IPS-18c (cell line): ENCODE data around the gene CAT.

Experiments
- H3K4me3 ChIP-seq: 2 replicates; pipeline ENCODE4 v1.7.0; 2013; ENCODE audit warnings: low read depth, mild to moderate bottlenecking, low read length, moderate library complexity; ENCODE audit not compliant: insufficient read depth
- H3K9me3 ChIP-seq: one replicate; pipeline ENCODE4 v1.6.1; 2013; ENCODE audit warnings: mild to moderate bottlenecking, low read length, moderate library complexity; ENCODE audit not compliant: control insufficient read depth, insufficient read depth

CAT gene

DNA sequence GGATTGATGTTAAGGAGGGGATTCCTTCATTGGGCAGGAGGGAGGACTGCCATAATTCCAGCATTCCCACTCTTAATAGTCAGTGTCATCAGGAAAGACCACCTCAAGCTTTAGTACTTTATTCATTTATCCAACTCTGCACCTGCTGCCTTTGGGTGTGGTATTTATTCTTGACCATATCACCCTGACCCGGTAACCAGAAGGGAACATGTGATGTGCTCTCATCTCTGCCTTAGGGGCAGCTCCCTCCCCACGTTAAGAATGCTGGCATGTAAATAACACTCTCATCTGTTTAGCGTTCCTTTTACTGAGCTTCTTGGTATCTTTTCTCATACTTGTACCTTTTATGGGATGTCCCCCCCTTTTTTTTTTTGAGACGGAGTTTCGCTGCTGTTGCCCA lies 7.7 kb downstream of the CAT start:
- H3K9me3 ChIP-seq: no peaks in the 10 kb centered on the region
- no peak overlapping the region for H3K4me3 ChIP-seq

DNA sequence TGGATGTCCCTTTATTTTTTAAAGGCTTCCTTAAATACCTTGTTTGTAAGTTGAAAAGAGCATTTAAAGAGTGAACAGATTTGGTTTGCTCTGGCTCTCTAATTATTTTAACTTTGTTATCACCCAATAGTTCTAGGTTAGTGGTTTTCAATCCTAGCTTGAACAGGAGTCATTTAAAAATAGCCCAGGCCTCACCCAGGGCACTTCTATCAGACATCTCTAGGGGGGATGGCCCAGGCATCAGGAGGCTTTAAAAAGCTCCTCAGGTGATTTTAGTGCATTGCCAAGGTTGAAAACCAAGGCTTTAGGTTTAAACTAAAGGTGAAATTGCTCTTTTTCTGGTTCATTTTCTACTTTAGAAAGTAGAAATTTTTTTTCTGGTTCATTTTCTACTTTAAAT lies 8.3 kb downstream of the CAT start:
- Histone ChIP-seq H3K4me3 (no peak overlapping the region), H3K9me3 (no peaks in the 10 kb centered on the region)

GRCh38 chr11:34448223-34448994 lies 9.7 kb downstream of the CAT start:
- Histone ChIP-seq H3K4me3 (no peak overlapping the region), H3K9me3 (no peaks in the 10 kb centered on the region)

- no peak overlapping the region for H3K4me3 ChIP-seq
- H3K9me3 ChIP-seq: no peaks in the 10 kb centered on the region
Measured at GRCh38 chr11:34449013-34449412, 10.3 kb downstream of the CAT start.

DNA sequence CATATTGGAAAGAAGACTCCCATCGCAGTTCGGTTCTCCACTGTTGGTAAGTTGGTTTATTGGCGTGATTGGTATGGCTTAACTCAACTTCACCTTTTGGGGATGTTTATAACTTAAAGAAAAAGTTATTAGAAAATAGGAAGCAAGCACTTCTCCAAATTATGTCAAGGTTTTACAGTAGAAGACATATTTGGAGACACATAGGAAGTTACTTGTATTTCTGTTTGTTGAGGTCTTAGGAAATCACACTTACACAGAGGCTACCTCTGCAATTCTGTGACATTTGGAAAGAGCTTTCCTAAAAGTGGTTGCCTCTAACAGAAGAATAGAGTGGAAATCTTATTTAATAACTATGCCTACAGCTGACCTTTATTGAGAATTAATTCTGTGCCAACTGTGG lies 12.3 kb downstream of the CAT start:
- Histone ChIP-seq H3K4me3 (no peak overlapping the region), H3K9me3 (no peaks in the 10 kb centered on the region)

GRCh38 chr11:34454308-34455032 lies 15.7 kb downstream of the CAT start:
- no peaks in the 10 kb centered on the region for H3K9me3 ChIP-seq
- no peak overlapping the region for H3K4me3 ChIP-seq

GRCh38 chr11:34457607-34458006 lies 18.9 kb downstream of the CAT start:
- H3K4me3 ChIP-seq: no peak overlapping the region
- H3K9me3 ChIP-seq: no peaks in the 10 kb centered on the region

DNA sequence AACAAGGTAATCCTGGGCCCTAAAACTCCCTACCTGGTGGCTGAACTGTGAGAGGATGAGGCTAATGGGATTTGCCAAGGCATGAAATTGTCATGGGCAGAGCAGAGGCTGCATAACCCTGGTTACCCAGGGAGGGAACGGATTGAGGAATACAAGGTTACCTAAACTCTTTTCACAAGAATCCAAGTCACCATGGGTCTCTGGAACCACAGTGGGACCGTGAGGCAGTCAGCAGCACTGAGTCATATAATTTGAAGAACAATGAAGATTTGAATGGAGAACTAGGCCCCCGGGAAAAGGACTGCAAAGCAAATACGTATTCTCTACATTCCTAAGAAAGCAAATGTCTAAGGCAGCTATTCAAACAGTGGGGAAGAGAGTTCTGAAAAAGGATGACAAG lies 19.8 kb downstream of the CAT start:
- H3K9me3 ChIP-seq: no peaks in the 10 kb centered on the region
- no peak overlapping the region for H3K4me3 ChIP-seq

DNA sequence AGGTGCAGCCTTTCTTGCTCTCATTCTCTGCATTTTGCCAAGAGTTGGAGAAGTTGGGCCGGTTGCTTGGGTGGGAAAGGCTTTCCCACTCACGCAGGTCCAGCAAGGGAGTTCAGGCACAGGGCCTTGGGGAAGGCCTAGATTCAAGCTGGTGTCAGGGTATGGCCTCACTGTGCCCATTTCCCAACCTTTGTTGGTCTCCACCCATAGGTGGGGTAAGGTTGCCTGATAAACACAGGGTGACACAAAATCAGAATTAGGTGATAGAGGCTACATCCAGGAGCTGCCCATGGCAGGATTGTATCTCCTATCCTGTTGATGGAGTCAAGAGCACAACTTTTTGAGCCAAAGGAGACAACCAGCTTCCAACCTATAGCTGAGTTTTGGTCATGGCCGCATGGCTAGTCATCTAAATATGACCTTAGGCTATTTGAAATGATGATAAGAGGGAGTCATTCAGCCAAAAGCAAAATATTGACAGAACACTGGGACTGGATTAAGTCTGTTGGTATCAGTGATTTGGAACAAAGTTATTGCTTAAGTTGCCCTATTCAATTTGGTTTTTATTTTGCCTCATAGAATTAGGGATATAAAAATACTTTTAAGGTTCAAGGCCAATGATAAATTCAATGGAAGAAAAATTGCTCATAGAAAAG lies 20.9 kb downstream of the CAT start:
- Histone ChIP-seq H3K9me3 (no peaks in the 10 kb centered on the region), H3K4me3 (no peak overlapping the region)

DNA sequence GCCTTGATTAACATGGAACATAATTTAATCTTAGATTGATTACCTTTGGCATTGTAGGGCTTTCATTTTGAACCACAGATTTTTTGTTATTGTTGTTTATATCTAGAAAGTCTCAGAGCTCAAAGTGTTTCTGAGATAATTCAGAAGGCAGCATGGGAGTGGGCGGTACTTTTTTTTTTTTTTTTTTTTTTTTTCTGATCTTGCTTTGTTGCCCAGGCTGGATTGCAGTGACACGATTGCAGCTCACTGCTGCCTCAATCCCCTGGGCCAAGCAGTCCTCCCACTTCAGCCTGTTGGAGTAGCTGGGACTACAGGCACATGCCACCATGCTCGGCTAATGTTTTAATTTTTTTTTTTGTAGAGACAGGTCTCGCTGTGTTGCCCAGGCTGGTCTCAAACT lies 21.5 kb downstream of the CAT start:
- no peak overlapping the region for H3K4me3 ChIP-seq
- H3K9me3 ChIP-seq: no peaks in the 10 kb centered on the region

DNA sequence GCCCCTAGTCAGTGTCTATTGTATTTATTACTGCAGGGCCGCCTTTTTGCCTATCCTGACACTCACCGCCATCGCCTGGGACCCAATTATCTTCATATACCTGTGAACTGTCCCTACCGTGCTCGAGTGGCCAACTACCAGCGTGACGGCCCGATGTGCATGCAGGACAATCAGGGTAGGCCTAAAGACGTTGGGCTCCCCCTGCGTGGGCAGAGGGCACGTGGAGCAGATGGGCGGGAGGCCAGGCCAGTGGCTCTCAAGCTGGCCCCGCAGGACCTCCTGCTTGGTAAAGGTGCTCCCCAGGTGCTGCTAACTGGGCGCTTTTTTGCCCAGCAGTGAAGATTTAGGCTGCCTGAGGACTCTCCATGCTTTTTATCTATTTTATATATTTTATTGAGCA lies 22.5 kb downstream of the CAT start:
- no peak overlapping the region for H3K4me3 ChIP-seq
- H3K9me3 ChIP-seq: no peaks in the 10 kb centered on the region

DNA sequence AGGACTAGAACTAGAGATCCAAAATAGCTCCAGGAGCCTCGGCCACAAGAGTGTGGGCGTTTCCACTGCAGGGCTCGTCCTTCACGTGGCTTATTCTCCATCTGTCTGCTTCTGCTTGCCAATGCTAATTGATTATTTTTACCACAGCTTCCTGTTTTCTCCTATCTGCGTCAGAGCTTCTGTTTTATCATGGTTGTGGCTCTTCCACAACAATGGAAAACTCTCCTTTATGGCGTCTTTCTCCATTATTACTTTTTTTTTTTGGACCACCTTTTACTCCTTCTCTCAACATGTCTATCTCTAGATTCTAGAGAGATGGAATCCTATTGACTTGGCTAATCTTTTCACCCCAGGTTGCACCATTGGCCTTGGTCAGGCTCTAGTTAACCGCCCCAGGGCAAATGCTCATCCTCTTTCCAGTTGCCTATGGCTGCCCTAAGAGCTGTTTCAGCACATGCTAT lies 25.9 kb downstream of the CAT start:
- H3K9me3 ChIP-seq: no peaks in the 10 kb centered on the region
- H3K4me3 ChIP-seq: no peak overlapping the region

- Histone ChIP-seq H3K9me3 (no peaks in the 10 kb centered on the region), H3K4me3 (no peak overlapping the region)
Measured at GRCh38 chr11:34466802-34467488, 28.2 kb downstream of the CAT start.

DNA sequence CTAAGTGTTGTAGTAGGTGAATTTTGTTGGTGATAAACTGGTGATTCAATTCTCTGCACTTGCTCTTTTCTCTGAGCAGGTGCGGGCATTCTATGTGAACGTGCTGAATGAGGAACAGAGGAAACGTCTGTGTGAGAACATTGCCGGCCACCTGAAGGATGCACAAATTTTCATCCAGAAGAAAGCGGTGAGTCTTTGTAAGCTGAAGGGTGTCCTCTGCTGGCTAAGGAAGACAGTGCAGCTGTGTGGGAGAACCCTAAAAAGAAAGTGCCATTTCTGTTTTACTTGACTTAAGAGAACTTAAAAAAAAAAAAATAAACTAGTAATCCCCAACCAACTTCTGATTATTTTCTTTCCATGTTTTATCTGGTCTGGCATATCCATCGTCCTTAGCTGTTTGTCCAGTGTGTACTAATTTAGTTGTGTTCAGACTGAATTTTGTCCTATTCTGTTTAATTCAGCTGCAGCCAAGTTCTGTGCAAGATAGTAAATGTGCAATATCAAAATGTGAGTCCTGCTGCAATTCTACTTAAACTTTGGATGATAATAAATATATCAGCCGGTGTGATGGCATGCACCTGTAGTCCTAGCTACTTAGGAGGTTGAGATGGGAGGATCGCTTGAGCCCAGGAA lies 29.6 kb downstream of the CAT start:
- H3K9me3 ChIP-seq: no peaks in the 10 kb centered on the region
- no peak overlapping the region for H3K4me3 ChIP-seq

- no peak overlapping the region for H3K4me3 ChIP-seq
- no peaks in the 10 kb centered on the region for H3K9me3 ChIP-seq
Measured at GRCh38 chr11:34473603-34474169, 35.0 kb downstream of the CAT start.

DNA sequence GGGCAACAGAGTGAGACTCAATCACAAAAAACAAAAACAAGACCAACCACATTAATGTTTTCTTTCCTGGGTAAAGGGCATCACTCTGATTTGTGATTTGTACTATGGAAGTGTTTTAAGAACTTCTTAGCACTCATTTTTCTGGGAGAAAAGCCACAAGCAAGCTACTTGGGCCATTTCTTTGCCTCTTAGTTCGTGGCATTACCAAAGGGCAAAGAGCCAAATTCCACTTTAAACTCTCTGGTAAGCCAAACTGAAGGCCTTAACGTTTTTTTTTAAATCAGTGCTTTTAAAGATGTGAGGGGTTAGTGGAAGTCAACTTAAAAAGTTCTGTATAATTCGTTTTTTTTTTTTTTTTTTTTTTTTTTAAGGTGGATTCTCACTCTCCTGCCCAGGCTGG lies 36.9 kb downstream of the CAT start:
- Histone ChIP-seq H3K9me3 (no peaks in the 10 kb centered on the region), H3K4me3 (no peak overlapping the region)

DNA sequence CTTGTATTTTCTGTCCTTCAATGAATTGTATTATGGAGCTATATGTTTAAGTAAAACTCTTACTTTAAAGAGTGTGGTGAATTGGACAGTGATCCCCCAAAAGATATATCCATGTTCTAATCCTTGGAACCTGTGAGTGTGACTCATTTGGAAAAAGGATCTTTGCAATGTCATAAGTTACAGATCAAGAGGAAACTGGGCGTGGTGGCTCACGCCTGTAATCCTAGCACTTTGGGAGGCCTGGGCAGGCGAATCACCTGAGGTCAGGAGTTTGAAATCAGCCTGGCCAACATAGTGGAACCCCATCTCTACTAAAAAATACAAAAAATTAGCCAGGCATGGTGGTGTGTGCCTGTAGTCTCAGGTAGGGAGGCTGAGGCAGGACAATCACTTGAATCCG lies 38.1 kb downstream of the CAT start:
- Histone ChIP-seq H3K4me3 (no peak overlapping the region), H3K9me3 (no peaks in the 10 kb centered on the region)
